GM12873 (cell line): ENCODE data around the gene PLAAT1.

Experiments used
- CTCF ChIP-seq: IDR thresholded peaks from 2 replicates; pipeline ENCODE4 v1.5.1; 2012; ENCODE audit warnings: low read depth, mild to moderate bottlenecking, moderate library complexity, low read length, control low read depth; ENCODE audit not compliant: insufficient read depth; ENCODE audit errors: missing control alignments

PLAAT1 gene

GRCh38 chr3:193240850-193241706, at the start of gene PLAAT1:
PLAAT1 (plus strand) TSS chr3:193241222; CDS start chr3:193255651, 14,429 bp downstream.
- TF ChIP-seq CTCF, result no peak

- no peak for TF ChIP-seq CTCF
These were observed 46.7 kb upstream of the PLAAT1 start for GRCh38 chr3:193194371-193194770.

GRCh38 chr3:193196746-193197145, 44.3 kb upstream of the PLAAT1 start:
- TF ChIP-seq CTCF, result no peak

- no peak for TF ChIP-seq CTCF
These were observed 33.4 kb upstream of the PLAAT1 start for GRCh38 chr3:193207290-193208273.

GRCh38 chr3:193210618-193211017, 30.4 kb upstream of the PLAAT1 start:
- no peak for TF ChIP-seq CTCF

- no peak for TF ChIP-seq CTCF
These were observed 29.8 kb upstream of the PLAAT1 start for GRCh38 chr3:193211173-193211572.

GRCh38 chr3:193211984-193212383, 29.0 kb upstream of the PLAAT1 start:
- no peak for TF ChIP-seq CTCF
